Vagina (tissue), 2 donors: ENCODE measurements around the gene ACOX3. TPM values are rescaled to one million over a fixed set of nuclear protein-coding genes. Genes with fewer than 3 reads are reported as not detected.
"Not testable (repeated sequence)": the region's sequence is repeated elsewhere in the genome, so short reads cannot be mapped to it uniquely, and the experiment has no call there.

Experiments used
- DNase-seq, 2 donors: peaks; one replicate each; pipeline ENCODE4 v3.0.0-alpha.2; 2017; ENCODE audit errors: extremely low spot score in 2 of 2
- H3K27ac ChIP-seq: fragments of 200-600 bp; sonication (generic); one replicate; pipeline ENCODE4 v1.5.1; 2019
- H3K27me3 ChIP-seq: fragments of 200-600 bp; sonication (generic); one replicate; pipeline ENCODE4 v1.5.1; 2019
- H3K36me3 ChIP-seq, 2 donors: fragments of 200-600 bp; sonication (generic); one replicate each; pipeline ENCODE4 v1.5.1; 2017 to 2019
- H3K4me1 ChIP-seq: fragments of 200-600 bp; sonication (generic); one replicate; pipeline ENCODE4 v1.5.1; 2019
- H3K4me3 ChIP-seq, 2 donors: fragments of 200-600 bp; sonication (generic); 1 replicate in 1 of 2; 2 replicates in 1 of 2; pipeline ENCODE4 v1.5.1; 2016 to 2019
- H3K9me3 ChIP-seq: fragments of 200-600 bp; sonication (generic); one replicate; pipeline ENCODE4 v1.5.1; 2019
- POLR2A ChIP-seq, 2 donors: fragments of 450-650 bp; IDR thresholded peaks; one replicate each; pipeline ENCODE4 v1.6.1; 2017; ENCODE audit warnings: antibody characterized with exemption in 2 of 2, mild to moderate bottlenecking in 2 of 2, moderate library complexity in 2 of 2
- POLR2AphosphoS5 ChIP-seq, 2 donors: sonication (generic); formaldehyde crosslinking; IDR thresholded peaks; one replicate each; pipeline ENCODE4 v1.9.0; 2017; ENCODE audit warnings: antibody characterized with exemption in 2 of 2, mild to moderate bottlenecking in 2 of 2, low read depth in 1 of 2; ENCODE audit not compliant: insufficient read depth in 1 of 2
- intact Hi-C: fragments of 100-400 bp; cut with DNase I; formaldehyde crosslinking; loops from one replicate; pipeline ENCODE4 v1.15.1; 2023
- total RNA-seq: library from RNA; depleted of rRNA; stranded (reverse); fragments of >200 nt; gene quantifications from one replicate; pipeline ENCODE4 v1.2.3, GENCODE V29; 2016
- TF ChIP-seq, protein P1 (sequence below), 3 experiments: fragments of 450-650 bp in 2 of 3; fragments of 200-600 bp in 1 of 3; sonication (generic) in 1 of 3; IDR thresholded peaks; one replicate each; pipeline ENCODE4 v1.5.1; 2017 to 2019; ENCODE audit warnings: antibody characterized with exemption in 3 of 3, mild to moderate bottlenecking in 2 of 3, moderate library complexity in 2 of 3

ACOX3 gene
- total RNA-seq, 1 donor from 2014 or later = 46.9 TPM

GRCh38 chr4:8387194-8387593 lies 53.3 kb downstream of the ACOX3 start:
- no peaks in the 10 kb centered on the region for H3K4me1 ChIP-seq
- DNase-seq = no peak
- no peak overlapping the region for H3K27ac ChIP-seq
- no peaks in the 10 kb centered on the region for H3K27me3 ChIP-seq
- intact Hi-C loops = no loop called here
- H3K36me3 ChIP-seq = peaks cover 0 to 37% of the 10 kb centered on the region in 2 donors
- no peak for TF ChIP-seq POLR2AphosphoS5 (IDR thresholded peaks at IDR 0.05; ENCODE audit: insufficient read depth in 1 of 2, low read depth in 1 of 2)
- TF ChIP-seq POLR2A (IDR thresholded peaks at IDR 0.05) = no peak
- TF ChIP-seq, protein P1, sequence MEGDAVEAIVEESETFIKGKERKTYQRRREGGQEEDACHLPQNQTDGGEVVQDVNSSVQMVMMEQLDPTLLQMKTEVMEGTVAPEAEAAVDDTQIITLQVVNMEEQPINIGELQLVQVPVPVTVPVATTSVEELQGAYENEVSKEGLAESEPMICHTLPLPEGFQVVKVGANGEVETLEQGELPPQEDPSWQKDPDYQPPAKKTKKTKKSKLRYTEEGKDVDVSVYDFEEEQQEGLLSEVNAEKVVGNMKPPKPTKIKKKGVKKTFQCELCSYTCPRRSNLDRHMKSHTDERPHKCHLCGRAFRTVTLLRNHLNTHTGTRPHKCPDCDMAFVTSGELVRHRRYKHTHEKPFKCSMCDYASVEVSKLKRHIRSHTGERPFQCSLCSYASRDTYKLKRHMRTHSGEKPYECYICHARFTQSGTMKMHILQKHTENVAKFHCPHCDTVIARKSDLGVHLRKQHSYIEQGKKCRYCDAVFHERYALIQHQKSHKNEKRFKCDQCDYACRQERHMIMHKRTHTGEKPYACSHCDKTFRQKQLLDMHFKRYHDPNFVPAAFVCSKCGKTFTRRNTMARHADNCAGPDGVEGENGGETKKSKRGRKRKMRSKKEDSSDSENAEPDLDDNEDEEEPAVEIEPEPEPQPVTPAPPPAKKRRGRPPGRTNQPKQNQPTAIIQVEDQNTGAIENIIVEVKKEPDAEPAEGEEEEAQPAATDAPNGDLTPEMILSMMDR (IDR thresholded peaks at IDR 0.05) = no peak
- no peak overlapping the region for H3K4me3 ChIP-seq
- H3K9me3 ChIP-seq = no peaks in the 10 kb centered on the region

GRCh38 chr4:8386731-8387130 lies 53.8 kb downstream of the ACOX3 start:
- H3K27ac ChIP-seq = no peak overlapping the region
- DNase-seq = no peak
- no peaks in the 10 kb centered on the region for H3K27me3 ChIP-seq
- intact Hi-C loops = no loop called here
- TF ChIP-seq POLR2A (IDR thresholded peaks at IDR 0.05) (no peak), POLR2AphosphoS5 (IDR thresholded peaks at IDR 0.05; ENCODE audit: insufficient read depth in 1 of 2, low read depth in 1 of 2) (no peak)
- TF ChIP-seq, protein P1 (IDR thresholded peaks at IDR 0.05) = no peak
- no peak overlapping the region for H3K4me3 ChIP-seq
- H3K4me1 ChIP-seq = no peaks in the 10 kb centered on the region
- H3K9me3 ChIP-seq = no peaks in the 10 kb centered on the region
- H3K36me3 ChIP-seq = peaks cover 0 to 42% of the 10 kb centered on the region in 2 donors

DNA sequence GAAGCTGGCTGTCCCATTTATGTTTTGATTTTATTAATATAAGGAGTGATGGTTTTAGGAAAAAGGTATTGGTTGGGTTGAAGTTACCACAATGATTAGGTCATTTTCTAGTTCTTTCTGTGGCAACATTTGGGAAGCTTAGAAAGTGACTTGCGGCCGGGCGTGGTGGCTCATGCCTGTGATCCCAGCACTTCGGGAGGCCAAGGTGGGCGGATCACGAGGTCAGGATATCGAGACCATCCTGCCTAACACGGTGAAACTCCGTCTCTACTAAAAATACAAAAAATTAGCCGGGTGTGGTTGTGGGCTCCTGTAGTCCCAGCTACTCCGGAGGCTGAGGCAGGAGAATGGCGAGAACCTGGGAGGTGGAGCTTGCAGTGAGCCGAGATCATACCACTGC lies 54.4 kb downstream of the ACOX3 start:
- peaks cover 0 to 44% of the 10 kb centered on the region in 2 donors for H3K36me3 ChIP-seq
- H3K9me3 ChIP-seq, DNase-seq, H3K4me1 ChIP-seq, H3K27ac ChIP-seq, intact Hi-C loops, H3K27me3 ChIP-seq, H3K4me3 ChIP-seq: not testable (repeated sequence)

GRCh38 chr4:8385611-8386010 lies 54.9 kb downstream of the ACOX3 start:
- Histone ChIP-seq H3K27me3 (no peaks in the 10 kb centered on the region), H3K36me3 (peaks cover 0 to 44% of the 10 kb centered on the region in 2 donors), H3K4me1 (no peaks in the 10 kb centered on the region), H3K9me3 (no peaks in the 10 kb centered on the region), H3K27ac (no peak overlapping the region), H3K4me3 (no peak overlapping the region)
- TF ChIP-seq POLR2A (IDR thresholded peaks at IDR 0.05) = no peak
- TF ChIP-seq, protein P1 (IDR thresholded peaks at IDR 0.05) = no peak
- intact Hi-C loops = no loop called here
- no peak for DNase-seq

DNA sequence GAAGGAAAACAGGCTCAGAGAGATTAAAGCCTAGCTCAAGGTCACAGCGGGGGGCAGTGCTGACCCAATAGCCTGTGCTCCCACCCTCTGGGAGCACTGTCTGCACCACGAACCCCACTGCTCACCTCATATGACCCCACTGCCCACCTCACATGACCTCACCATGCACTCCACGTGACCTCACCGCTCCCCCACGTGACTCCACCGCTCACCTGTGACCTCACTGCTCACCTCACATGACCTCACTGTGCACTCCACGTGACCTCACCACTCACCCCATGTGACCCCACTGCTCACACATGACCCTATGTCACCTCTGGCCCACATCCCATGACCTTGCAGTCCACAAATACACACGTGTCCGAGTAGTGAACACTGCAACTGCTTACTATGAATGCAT lies 55.4 kb downstream of the ACOX3 start:
- H3K27me3 ChIP-seq = no peaks in the 10 kb centered on the region
- no peaks in the 10 kb centered on the region for H3K9me3 ChIP-seq
- intact Hi-C loops = no loop called here
- DNase-seq = no peak
- H3K36me3 ChIP-seq = peaks cover 0 to 48% of the 10 kb centered on the region in 2 donors
- no peak for TF ChIP-seq POLR2AphosphoS5 (IDR thresholded peaks at IDR 0.05; ENCODE audit: insufficient read depth in 1 of 2, low read depth in 1 of 2)
- no peak for TF ChIP-seq POLR2A (IDR thresholded peaks at IDR 0.05)
- TF ChIP-seq, protein P1 (IDR thresholded peaks at IDR 0.05) = no peak
- H3K4me3 ChIP-seq = no peak overlapping the region
- no peak overlapping the region for H3K27ac ChIP-seq
- H3K4me1 ChIP-seq = no peaks in the 10 kb centered on the region
